Activated T-helper 9 cell treated with anti-CD3 and anti-CD28 coated beads, Interleukin-2, amount 50 U/mL, for 16 hours (primary cell): ENCODE results near the gene KRTAP25-1.

ENCODE experiments used
- DNase-seq: peaks from one replicate; pipeline ENCODE4 v3.0.0-alpha.2; 2020; ENCODE audit warnings: low read depth

The KRTAP25-1 gene

GRCh38 chr21:30289215-30289614 is at the start of gene KRTAP25-1:
KRTAP25-1 (minus strand) TSS chr21:30289514; CDS start chr21:30289490, 24 bp downstream.
- no peak for DNase-seq

- DNase-seq = no peak
Measured at GRCh38 chr21:30338717-30339116, 49.4 kb upstream of the KRTAP25-1 start.

- DNase-seq = no peak
Measured at GRCh38 chr21:30337772-30338171, 48.5 kb upstream of the KRTAP25-1 start.

- no peak for DNase-seq
Measured at GRCh38 chr21:30337276-30337744, 48.0 kb upstream of the KRTAP25-1 start, which contains the start of gene KRTAP27-1. KRTAP27-1 (minus strand) TSS chr21:30337694; CDS start chr21:30337668, 26 bp downstream.

- DNase-seq = no peak
Measured at GRCh38 chr21:30336596-30336995, 47.3 kb upstream of the KRTAP25-1 start.

GRCh38 chr21:30333736-30334135 is 44.4 kb upstream of the KRTAP25-1 start:
- no peak for DNase-seq

GRCh38 chr21:30332681-30333080 is 43.4 kb upstream of the KRTAP25-1 start:
- DNase-seq = no peak

- no peak for DNase-seq
Measured at GRCh38 chr21:30329203-30329875, 40.0 kb upstream of the KRTAP25-1 start.

GRCh38 chr21:30326390-30326789 is 37.1 kb upstream of the KRTAP25-1 start:
- no peak for DNase-seq

GRCh38 chr21:30320215-30320614 is 30.9 kb upstream of the KRTAP25-1 start, which contains the start of gene KRTAP26-1:
KRTAP26-1 (minus strand) TSS chr21:30320315; CDS start chr21:30320035, 280 bp downstream.
- DNase-seq = no peak

GRCh38 chr21:30315701-30316100 is 26.4 kb upstream of the KRTAP25-1 start:
- DNase-seq = no peak

GRCh38 chr21:30306884-30307283 is 17.6 kb upstream of the KRTAP25-1 start:
- no peak for DNase-seq

- DNase-seq = no peak
Measured at GRCh38 chr21:30305136-30305535, 15.8 kb upstream of the KRTAP25-1 start.

GRCh38 chr21:30282850-30283249 is 6.5 kb downstream of the KRTAP25-1 start, which contains the start of gene KRTAP24-1:
KRTAP24-1 (minus strand) TSS chr21:30282950; CDS start chr21:30282932, 18 bp downstream.
- no peak for DNase-seq

GRCh38 chr21:30271611-30272010 is 17.7 kb downstream of the KRTAP25-1 start:
- DNase-seq = no peak

GRCh38 chr21:30271156-30271555 is 18.2 kb downstream of the KRTAP25-1 start:
- DNase-seq = no peak

- no peak for DNase-seq
Measured at GRCh38 chr21:30269803-30270530, 19.3 kb downstream of the KRTAP25-1 start.

GRCh38 chr21:30268608-30269197 is 20.6 kb downstream of the KRTAP25-1 start:
- no peak for DNase-seq

GRCh38 chr21:30257773-30258172 is 31.5 kb downstream of the KRTAP25-1 start:
- DNase-seq = no peak

GRCh38 chr21:30256100-30256499 is 33.2 kb downstream of the KRTAP25-1 start:
- no peak for DNase-seq

GRCh38 chr21:30255679-30256078 is 33.6 kb downstream of the KRTAP25-1 start:
- DNase-seq = no peak

GRCh38 chr21:30251781-30252180 is 37.5 kb downstream of the KRTAP25-1 start:
- no peak for DNase-seq

GRCh38 chr21:30249936-30250335 is 39.4 kb downstream of the KRTAP25-1 start:
- no peak for DNase-seq
